Measurements from ENCODE around the gene KCNIP4. TPM values are rescaled to one million over a fixed set of nuclear protein-coding genes. Genes with fewer than 3 reads are reported as not detected.

The KCNIP4 gene
- total and polyA plus RNA-seq, 3 donors from 2014 or later = 0.68 TPM; not detected in 2

DNA sequence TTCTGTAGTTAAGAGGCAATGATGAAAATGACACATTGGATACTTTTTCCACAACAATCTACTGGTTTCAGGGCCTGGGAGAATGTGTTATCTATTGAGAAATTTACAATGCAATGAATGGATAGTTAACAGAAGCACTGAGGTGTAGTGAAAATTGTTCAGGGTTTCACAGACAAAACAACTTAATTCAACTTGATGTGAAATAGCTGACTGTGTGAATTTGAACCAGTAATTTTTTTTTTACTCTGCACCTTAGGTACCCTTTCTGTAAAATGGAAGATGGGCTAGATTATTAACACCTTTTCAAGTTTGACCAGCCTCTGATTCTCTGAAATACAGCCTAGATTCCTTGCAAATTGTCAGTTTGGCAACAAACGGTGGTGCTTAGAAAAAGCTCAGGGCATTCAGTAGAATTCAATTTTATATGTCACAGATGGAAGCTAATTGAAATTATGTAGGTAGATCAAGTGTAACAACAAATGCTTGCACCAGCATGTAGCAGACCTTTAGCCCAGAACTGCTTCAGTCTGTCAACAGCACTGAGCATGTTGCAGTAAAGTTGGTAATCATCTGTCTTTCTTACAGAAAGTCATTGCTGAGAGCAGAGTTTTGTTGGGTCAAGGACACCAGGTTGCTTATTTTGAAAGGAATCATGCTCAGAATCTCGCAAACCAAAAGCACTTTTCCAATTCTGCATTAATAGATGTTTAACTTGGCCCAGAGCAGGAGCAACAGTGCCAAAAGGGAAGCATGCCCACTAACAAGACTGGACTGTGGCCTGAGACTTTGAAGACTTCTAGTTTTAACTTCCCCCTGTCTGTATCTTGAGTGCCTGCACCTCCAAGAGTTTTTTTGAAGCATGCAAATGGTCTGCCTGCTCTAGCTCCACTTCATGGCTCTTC lies 721.7 kb downstream of the KCNIP4 start:
- TF ChIP-seq, protein P1, sequence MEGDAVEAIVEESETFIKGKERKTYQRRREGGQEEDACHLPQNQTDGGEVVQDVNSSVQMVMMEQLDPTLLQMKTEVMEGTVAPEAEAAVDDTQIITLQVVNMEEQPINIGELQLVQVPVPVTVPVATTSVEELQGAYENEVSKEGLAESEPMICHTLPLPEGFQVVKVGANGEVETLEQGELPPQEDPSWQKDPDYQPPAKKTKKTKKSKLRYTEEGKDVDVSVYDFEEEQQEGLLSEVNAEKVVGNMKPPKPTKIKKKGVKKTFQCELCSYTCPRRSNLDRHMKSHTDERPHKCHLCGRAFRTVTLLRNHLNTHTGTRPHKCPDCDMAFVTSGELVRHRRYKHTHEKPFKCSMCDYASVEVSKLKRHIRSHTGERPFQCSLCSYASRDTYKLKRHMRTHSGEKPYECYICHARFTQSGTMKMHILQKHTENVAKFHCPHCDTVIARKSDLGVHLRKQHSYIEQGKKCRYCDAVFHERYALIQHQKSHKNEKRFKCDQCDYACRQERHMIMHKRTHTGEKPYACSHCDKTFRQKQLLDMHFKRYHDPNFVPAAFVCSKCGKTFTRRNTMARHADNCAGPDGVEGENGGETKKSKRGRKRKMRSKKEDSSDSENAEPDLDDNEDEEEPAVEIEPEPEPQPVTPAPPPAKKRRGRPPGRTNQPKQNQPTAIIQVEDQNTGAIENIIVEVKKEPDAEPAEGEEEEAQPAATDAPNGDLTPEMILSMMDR (IDR thresholded peaks at IDR 0.05) = no peak
- no peak for TF ChIP-seq POLR2A (IDR thresholded peaks at IDR 0.05)

DNA sequence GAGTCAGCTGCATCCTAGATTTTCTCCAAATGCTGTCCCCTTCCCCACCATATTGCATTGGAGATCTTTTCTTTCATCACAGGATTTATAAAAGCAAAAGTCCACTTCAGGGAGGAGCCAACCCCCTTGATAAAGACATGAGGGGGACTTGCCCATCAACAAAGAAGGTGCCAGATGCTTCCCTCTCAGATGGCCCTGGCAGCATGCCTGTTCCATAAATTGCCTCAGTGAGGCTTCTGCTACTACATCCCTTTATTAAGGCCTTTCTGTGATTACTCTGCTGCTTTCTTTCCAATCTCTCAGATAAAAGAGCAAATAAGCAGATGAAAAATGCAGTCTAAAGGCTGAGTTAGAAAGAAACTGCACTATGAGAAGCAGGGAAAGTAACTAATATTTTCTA lies 736.7 kb downstream of the KCNIP4 start:
- H3K27ac ChIP-seq = no peak overlapping the region
- H3K4me3 ChIP-seq = no peak overlapping the region
- TF ChIP-seq, protein P1 (IDR thresholded peaks at IDR 0.05) = no peak
- TF ChIP-seq POLR2A (IDR thresholded peaks at IDR 0.05) = no peak
- no peaks in the 10 kb centered on the region for H3K4me1 ChIP-seq
- no peaks in the 10 kb centered on the region for H3K36me3 ChIP-seq (ENCODE audit: low read depth, missing control alignments)
- no peak for DNase-seq
- no peaks in the 10 kb centered on the region for H3K9me3 ChIP-seq
- H3K27me3 ChIP-seq = no peaks in the 10 kb centered on the region
- intact Hi-C loops (cut with DNase I; ENCODE audit: low total_unique reads) = no loop called here

More for the DNA sequence above, 721.7 kb downstream of the KCNIP4 start:
- Histone ChIP-seq H3K4me1 (no peaks in the 10 kb centered on the region), H3K27ac (no peak overlapping the region), H3K36me3 (ENCODE audit: low read depth, missing control alignments) (no peaks in the 10 kb centered on the region), H3K9me3 (no peaks in the 10 kb centered on the region), H3K4me3 (no peak overlapping the region), H3K27me3 (no peaks in the 10 kb centered on the region)
- 52 to 64% methylated on average over 2 of the region's 2 CpGs for WGBS, 2 donors
- DNase-seq = no peak
- intact Hi-C loops (cut with DNase I; ENCODE audit: low total_unique reads) = no loop called here

DNA sequence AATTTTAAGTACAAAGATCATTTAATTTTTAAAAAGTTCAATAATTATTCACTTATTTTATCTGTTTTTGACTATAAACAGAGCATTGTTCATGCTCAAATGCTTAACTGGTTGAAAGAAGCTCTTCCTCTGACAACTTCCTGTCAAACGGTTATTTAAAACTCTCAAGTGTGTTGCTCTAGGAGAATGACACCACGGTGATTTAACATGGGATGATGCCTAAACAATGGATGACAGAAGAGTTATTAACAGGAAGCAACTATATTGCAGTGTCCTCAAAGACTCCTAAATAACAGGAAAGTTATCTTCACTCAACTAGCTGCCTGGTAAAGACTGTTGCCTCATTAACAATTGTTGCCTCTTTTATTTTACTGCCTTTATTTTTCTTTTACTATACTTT lies 738.7 kb downstream of the KCNIP4 start:
- no peak for TF ChIP-seq POLR2A (IDR thresholded peaks at IDR 0.05)
- TF ChIP-seq, protein P1 (IDR thresholded peaks at IDR 0.05) = no peak
- intact Hi-C loops (cut with DNase I; ENCODE audit: low total_unique reads) = no loop called here
- H3K4me3 ChIP-seq = no peak overlapping the region
- no peaks in the 10 kb centered on the region for H3K9me3 ChIP-seq
- H3K27ac ChIP-seq = no peak overlapping the region
- no peaks in the 10 kb centered on the region for H3K4me1 ChIP-seq
- no peaks in the 10 kb centered on the region for H3K27me3 ChIP-seq
- WGBS, 2 donors = 31 to 34% methylated on average over 2 of the region's 2 CpGs
- H3K36me3 ChIP-seq (ENCODE audit: low read depth, missing control alignments) = no peaks in the 10 kb centered on the region
- DNase-seq = no peak

DNA sequence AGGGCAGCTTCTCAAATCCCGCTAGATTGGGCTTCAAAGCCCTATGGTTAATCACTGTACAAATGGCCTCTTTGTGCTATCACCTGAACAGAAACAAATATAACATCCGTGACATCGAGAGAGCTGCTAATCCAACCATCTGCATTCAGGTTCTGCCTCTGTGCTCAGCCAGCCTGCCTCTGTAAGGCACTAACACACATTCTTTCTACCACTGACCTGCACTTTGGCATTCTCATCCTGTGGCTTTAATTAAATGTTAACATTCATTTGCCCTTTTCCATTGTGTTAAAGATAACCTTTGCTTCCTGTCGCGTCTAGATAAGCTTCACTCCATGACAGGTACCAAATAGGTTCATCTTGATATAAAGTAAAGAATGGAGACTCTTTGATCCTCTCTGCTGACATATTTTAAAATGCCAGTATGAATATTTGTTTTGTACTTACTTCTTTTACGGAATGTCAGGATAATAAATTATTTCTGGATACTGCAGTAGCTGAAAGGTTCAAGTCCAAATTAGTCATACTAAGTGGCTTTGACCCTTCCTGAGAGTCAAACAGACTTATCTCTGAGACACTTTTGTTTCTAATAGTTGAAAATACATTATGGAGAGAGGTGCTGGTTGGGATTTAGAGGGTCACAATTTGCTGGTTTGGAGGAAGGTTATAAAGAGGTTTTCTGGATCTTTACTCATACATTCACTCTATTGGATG lies 742.6 kb downstream of the KCNIP4 start:
- TF ChIP-seq POLR2A (IDR thresholded peaks at IDR 0.05) = no peak
- TF ChIP-seq, protein P1 (IDR thresholded peaks at IDR 0.05) = no peak
- Histone ChIP-seq H3K4me1 (no peaks in the 10 kb centered on the region), H3K9me3 (no peaks in the 10 kb centered on the region), H3K27me3 (no peaks in the 10 kb centered on the region), H3K4me3 (no peak overlapping the region), H3K36me3 (ENCODE audit: low read depth, missing control alignments) (no peaks in the 10 kb centered on the region), H3K27ac (no peak overlapping the region)
- WGBS, 2 donors = 32 to 40% methylated on average over 6 of the region's 6 CpGs
- DNase-seq = no peak
- intact Hi-C loops (cut with DNase I; ENCODE audit: low total_unique reads) = no loop called here
